ENCODE data around the gene TMEM238.
A peak's percentile ranks its signal among the peaks of the same experiment; 100 is the strongest.

DNA sequence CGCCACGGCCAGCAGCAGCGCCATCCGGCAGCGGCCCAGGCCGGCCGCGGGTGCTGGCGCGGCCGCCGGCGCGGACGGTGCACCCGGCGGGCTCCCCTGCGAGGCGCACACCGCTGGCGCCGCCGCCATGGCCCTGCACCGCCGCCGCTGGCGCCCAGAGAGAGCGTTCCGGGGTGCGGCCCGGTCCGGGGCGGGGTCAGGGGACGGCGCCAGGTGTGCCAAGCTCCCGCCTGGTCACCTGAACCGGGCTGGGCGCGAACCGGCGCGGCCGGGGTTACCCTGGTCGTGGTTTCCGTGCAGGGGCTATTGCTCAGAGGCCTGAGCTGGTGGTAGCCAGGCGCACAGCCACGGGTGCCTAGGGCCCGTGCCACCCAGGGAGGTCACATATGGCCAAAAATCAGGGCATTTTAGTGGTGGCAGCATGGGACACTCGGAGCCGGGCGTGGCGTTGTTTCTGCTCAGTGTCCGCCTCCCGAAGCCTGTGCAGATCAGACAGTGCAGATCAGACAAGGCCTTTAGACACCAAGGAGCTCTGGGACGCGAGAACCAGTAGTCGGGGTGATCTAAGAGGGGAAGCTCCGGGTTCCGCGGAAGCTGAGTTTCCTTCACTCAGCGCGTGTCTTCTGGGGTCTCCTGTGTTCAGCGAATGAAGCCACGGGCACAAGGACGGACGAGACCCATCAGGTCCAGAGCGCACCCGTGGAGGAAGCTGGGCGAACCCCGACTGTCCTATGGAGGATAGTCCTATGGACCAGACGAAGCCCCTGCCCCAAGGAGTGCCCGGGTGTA, at the start of gene TMEM238:
- no peak for TF ChIP-seq CTCF (IDR thresholded peaks at IDR 0.05)
- TF ChIP-seq POLR2A (IDR thresholded peaks at IDR 0.05): peak; percentile 20 to 61 (median 52)
